Duodenal mucosa (tissue), 2 donors: ENCODE results near the gene PSMG4.
A peak's percentile ranks its signal among the peaks of the same experiment; 100 is the strongest.

Experiments
- H3K27ac ChIP-seq: one replicate; pipeline ENCODE4 v1.7.0; 2013; ENCODE audit warnings: low read depth, low read length
- H3K27me3 ChIP-seq, 2 donors: one replicate each; pipeline ENCODE4 v1.7.0; 2013; ENCODE audit warnings: low read length in 2 of 2, control low read depth in 1 of 2; ENCODE audit not compliant: insufficient read depth in 2 of 2, control insufficient read depth in 1 of 2
- H3K36me3 ChIP-seq, 2 donors: one replicate each; pipeline ENCODE4 v1.7.0; 2013; ENCODE audit warnings: low read length in 2 of 2, control low read depth in 1 of 2; ENCODE audit not compliant: insufficient read depth in 2 of 2, control insufficient read depth in 1 of 2
- H3K4me1 ChIP-seq, 2 donors: one replicate each; pipeline ENCODE4 v1.7.0; 2013; ENCODE audit warnings: low read length in 2 of 2, control low read depth in 1 of 2; ENCODE audit not compliant: insufficient read depth in 2 of 2, control insufficient read depth in 1 of 2
- H3K4me3 ChIP-seq, 2 donors: one replicate each; pipeline ENCODE4 v1.7.0; 2013; ENCODE audit warnings: low read length in 2 of 2, low read depth in 1 of 2
- H3K9ac ChIP-seq, 2 donors: one replicate each; pipeline ENCODE4 v1.7.0; 2013; ENCODE audit warnings: low read length in 2 of 2, low read depth in 1 of 2
- H3K9me3 ChIP-seq, 2 donors: one replicate each; pipeline ENCODE4 v1.7.0; 2013; ENCODE audit warnings: low read length in 2 of 2, control low read depth in 1 of 2; ENCODE audit not compliant: control insufficient read depth in 1 of 2

PSMG4 gene

DNA sequence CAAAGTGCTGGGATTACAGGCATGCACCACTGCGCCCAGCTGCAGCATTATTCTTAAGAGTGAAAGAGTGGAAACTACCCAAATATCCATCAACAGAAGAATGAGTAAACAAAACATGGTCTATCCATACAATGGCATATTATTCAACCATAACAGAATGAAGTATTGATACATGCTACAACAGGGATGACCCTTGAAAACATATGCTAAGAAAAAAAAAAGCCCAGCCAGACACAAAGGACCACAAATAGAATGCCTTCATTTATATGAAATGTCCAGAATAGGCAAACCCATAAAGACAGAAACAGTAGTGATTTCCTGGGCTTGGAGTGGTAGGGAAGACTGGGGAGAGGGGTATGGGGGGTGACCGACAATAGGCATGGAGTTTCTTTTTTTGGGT lies 38.4 kb upstream of the PSMG4 start:
- no peak overlapping the region for H3K27ac ChIP-seq
- no peaks in the 10 kb centered on the region for H3K36me3 ChIP-seq
- H3K9me3 ChIP-seq, result no peaks in the 10 kb centered on the region
- no peak overlapping the region for H3K4me3 ChIP-seq
- no peak overlapping the region for H3K9ac ChIP-seq
- H3K27me3 ChIP-seq, result peaks cover 15 to 17% of the 10 kb centered on the region in 2 donors
- no peaks in the 10 kb centered on the region for H3K4me1 ChIP-seq

DNA sequence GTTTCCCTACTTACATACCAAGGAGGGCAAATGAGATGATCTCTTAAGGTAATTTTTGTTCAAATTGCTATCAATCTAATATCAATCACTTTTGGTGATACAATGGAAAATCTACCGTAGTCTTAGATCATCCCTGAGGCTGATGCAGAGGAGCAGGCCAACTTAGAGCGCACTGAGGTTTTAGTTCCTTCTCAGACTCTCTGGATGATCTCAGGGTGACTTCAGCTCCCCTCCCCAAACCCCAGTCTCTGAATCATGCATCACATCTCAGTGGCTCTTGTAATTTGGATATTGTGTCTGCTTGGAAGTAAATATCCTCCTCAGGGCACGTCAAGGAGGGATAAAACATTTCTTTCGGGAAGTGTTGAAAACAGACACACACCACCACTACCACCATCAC lies 37.2 kb upstream of the PSMG4 start:
- H3K27ac ChIP-seq, result no peak overlapping the region
- H3K36me3 ChIP-seq, result no peaks in the 10 kb centered on the region
- no peaks in the 10 kb centered on the region for H3K9me3 ChIP-seq
- no peak overlapping the region for H3K4me3 ChIP-seq
- H3K27me3 ChIP-seq, result peaks cover 19 to 26% of the 10 kb centered on the region in 2 donors
- H3K4me1 ChIP-seq, result no peaks in the 10 kb centered on the region
- no peak overlapping the region for H3K9ac ChIP-seq

DNA sequence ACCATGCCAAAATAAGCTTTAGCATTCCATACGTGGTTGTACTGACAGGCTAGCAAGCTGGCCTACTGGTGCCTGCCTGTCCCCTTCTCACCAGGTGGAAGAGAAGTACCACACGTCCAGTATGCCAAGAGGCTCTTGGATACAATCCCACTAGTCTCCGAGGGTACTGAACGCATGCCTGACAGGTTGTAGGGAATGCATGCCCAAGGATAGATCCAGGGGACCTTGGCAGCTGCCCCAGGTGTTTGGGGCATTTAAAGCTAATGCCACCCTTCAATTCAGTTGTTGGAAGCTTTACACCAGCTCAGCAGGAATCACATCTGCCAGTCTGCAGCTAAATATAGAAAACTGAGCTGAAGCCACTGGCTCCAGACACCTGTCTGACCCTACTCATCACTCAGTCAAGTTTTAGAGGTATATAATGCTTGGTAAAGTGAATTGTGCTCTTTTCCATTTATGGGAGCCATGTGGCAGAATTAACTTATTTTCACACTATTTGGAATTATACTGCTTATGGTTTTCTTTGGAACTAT lies 36.2 kb upstream of the PSMG4 start:
- H3K9ac ChIP-seq, result no peak overlapping the region
- H3K9me3 ChIP-seq, result no peaks in the 10 kb centered on the region
- H3K36me3 ChIP-seq, result no peaks in the 10 kb centered on the region
- no peak overlapping the region for H3K4me3 ChIP-seq
- no peak overlapping the region for H3K27ac ChIP-seq
- H3K4me1 ChIP-seq, result peaks cover 4 to 9% of the 10 kb centered on the region in 2 donors
- H3K27me3 ChIP-seq, result peaks cover 29 to 36% of the 10 kb centered on the region in 2 donors

DNA sequence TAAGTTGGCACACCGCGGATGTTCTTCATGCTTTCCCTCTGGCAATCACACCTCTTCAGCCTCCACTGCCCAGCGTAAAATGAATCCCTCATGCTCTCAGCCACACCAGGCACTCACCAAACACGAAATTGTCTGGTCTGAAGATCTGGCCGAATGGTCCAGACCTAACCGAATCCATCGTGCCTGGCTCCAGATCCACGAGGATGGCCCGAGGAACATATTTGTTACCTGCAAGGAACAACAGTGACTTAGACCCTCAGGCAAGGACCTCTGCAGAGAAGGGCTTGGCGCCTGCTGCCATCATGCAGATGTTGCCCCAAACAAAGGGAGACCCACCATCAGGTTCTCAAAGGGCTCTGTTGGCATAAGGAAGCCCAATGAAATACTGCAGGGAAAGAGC lies 32.7 kb upstream of the PSMG4 start:
- H3K9me3 ChIP-seq, result no peaks in the 10 kb centered on the region
- no peak overlapping the region for H3K27ac ChIP-seq

DNA sequence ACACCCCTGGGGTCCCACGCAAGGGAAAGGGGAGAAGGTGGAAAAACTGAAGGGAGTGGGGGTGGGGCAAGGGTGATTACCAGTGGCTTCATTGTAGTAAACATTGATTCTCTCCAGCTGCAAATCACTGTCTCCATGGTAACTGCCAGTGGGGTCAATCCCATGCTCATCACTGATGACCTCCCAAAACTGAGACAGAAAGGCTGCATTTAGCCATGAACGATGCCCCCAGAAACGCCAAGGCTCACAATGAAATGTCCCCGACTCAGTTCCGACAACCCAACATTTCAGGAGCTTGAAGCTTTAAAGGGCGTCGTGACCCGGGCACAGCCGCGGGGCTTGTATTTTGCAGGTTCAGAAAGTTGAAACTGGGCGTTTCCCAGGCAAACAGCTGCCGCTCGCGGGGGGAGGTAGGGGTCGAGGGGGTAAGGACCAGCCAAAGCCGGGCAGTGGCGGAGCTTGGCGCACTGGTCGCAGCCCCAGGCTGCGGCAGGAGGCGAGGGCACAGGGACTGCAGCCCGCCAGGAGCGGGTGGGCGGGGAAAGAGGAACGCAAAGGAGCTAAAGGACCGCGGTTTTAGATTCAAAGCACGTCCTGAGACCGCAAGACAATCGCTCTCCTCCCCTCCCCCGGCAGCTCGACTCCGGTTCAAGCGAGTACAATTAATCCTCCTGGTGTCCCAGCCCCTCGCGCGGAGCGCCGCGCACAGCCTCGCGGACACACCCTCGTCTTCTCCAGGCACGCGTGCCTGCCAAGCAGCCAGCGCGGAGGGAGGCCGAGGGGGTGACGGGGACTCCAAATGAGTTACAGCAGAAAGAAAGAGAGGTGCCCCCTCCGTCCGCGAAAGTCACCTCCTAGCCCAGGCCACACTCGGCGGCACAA lies 32.0 kb upstream of the PSMG4 start:
- Histone ChIP-seq H3K9me3 (no peaks in the 10 kb centered on the region), H3K27me3 (peaks cover 57 to 58% of the 10 kb centered on the region in 2 donors), H3K9ac (peak overlapping the region in 1 of 2 donors; percentile 18), H3K4me3 (peak overlapping the region; percentile 55 to 60), H3K4me1 (peaks cover 24 to 42% of the 10 kb centered on the region in 2 donors), H3K27ac (no peak overlapping the region), H3K36me3 (no peaks in the 10 kb centered on the region)

More for the DNA sequence above, 32.7 kb upstream of the PSMG4 start:
- no peak overlapping the region for H3K4me3 ChIP-seq
- peaks cover 17 to 35% of the 10 kb centered on the region in 2 donors for H3K4me1 ChIP-seq
- peaks cover 51% of the 10 kb centered on the region in 2 donors for H3K27me3 ChIP-seq
- H3K36me3 ChIP-seq, result no peaks in the 10 kb centered on the region
- H3K9ac ChIP-seq, result no peak overlapping the region

DNA sequence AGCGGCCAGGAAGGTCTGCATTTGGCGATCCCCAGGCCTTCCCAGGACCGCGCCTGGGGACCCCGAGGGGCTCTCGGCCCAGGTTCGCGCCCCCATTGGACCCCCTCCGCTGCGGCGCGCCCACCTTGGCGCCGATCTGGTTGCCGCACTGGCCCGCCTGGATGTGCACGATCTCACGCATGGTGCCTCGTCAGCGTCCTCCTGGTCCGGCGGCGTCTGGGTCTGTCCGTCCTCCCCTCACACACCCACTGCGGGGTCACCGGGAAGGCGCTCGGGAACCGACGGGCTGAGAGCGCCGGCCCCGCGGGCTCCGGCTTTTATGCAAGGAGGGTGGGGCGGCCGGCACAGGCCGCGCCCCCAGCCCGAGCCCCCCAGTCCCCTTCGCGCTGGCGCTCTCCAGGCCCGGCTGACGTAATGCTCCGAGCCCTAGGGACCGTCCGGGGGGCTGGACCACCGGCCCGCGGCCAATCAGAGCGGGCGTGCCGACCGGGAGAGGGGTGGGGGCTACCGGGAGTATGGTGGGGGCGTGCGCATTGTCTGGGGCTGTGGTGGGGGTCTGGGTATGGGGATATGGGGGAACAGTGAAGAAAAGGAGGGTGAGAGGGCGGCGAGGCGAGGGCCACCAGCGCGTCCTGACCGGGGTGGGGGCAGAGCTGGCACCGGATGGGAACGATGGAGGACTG lies 31.2 kb upstream of the PSMG4 start, which contains the start of gene TUBB2B:
TSS of gene TUBB2B (minus strand) at position 291 of the 683 bp plus-strand sequence. CDS start at position 181, 110 bp downstream.
- peaks cover 65 to 66% of the 10 kb centered on the region in 2 donors for H3K27me3 ChIP-seq
- H3K4me1 ChIP-seq, result peaks cover 29 to 49% of the 10 kb centered on the region in 2 donors
- peak within 1 kb of the TSS in 1 of 2 donors; percentile 18 for H3K9ac ChIP-seq
- H3K4me3 ChIP-seq, result peak within 1 kb of the TSS; percentile 55 to 60
- H3K9me3 ChIP-seq, result no peaks in the 10 kb centered on the region
- no peaks in the 10 kb centered on the region for H3K36me3 ChIP-seq
- no peak within 1 kb of the TSS for H3K27ac ChIP-seq

DNA sequence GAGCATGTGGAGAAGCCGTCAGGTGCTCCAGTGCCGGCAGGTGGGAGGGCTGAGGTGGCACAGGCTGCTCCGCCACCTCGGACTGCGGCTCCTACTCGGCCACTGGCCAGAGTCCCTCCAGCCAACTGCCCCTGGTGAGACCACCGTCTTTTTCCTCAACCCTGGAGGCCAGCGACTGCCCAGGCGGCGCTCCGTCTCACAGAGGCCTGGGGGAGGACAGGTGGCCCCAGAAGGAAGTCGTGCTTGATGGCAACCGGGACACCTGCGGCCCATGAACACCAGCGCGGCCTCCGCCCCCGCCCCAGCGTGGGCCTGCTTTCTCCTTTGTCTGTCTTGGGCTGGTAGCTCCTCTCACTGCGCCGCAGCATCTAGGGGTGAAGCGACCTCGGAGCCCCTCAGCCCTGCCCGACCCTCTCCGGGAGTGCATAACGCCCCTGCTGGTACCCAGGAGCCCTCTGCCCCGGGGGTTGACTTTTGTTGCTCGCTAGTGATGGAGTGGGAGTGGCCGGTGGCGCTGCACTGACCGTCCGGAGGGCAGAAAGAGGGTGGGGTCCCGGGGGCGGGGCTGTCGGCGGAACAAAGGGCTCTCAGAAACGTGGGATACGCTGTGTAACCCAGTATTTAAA lies 30.6 kb upstream of the PSMG4 start:
- Histone ChIP-seq H3K9ac (no peak overlapping the region), H3K4me1 (peaks cover 29 to 49% of the 10 kb centered on the region in 2 donors), H3K27ac (no peak overlapping the region), H3K4me3 (peak overlapping the region; percentile 43 to 60), H3K36me3 (no peaks in the 10 kb centered on the region), H3K27me3 (peaks cover 69 to 72% of the 10 kb centered on the region in 2 donors), H3K9me3 (no peaks in the 10 kb centered on the region)

DNA sequence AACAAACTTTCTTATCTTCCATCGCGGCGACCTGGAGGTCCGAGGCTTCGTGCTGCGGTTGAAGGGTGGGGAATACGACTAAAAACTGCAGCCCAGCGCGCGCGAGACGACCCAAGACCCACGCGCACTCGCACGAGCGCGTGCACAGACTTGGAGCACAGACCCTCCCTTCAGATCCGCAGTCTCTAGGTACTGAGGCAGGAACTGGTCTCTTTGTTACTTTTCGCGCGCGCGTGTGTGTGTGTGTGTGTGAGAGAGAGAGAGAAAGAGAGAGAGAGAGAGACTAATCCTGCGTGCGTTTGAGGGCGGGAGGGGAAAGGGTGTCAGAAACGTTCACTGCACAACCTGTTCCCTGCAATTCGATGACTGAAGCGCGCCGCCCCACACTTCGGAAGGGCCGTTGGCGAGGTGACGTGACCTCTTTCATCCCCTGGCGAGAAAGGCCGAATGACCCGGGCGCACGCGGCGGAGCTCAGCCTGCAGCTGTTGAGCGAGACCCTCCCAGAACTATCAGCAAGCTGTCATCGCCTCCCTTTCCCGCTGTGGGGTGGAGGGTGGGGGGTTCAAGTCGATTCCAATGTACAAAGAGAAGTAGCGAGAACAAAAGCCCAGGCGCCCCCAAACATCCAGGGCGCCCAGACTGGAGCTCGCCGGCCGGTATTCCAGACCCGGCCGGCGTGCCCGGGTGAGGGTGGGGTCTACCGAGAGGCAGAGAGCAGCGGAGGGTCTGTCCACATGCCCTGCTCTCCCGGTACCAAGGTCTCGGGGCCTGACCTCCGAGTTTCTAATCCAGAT lies 29.8 kb upstream of the PSMG4 start:
- H3K27me3 ChIP-seq, result peaks cover 75 to 80% of the 10 kb centered on the region in 2 donors
- H3K27ac ChIP-seq, result no peak overlapping the region
- no peaks in the 10 kb centered on the region for H3K36me3 ChIP-seq
- no peak overlapping the region for H3K9ac ChIP-seq
- H3K4me3 ChIP-seq, result peak overlapping the region; percentile 20 to 64
- no peaks in the 10 kb centered on the region for H3K9me3 ChIP-seq
- peaks cover 29 to 49% of the 10 kb centered on the region in 2 donors for H3K4me1 ChIP-seq

DNA sequence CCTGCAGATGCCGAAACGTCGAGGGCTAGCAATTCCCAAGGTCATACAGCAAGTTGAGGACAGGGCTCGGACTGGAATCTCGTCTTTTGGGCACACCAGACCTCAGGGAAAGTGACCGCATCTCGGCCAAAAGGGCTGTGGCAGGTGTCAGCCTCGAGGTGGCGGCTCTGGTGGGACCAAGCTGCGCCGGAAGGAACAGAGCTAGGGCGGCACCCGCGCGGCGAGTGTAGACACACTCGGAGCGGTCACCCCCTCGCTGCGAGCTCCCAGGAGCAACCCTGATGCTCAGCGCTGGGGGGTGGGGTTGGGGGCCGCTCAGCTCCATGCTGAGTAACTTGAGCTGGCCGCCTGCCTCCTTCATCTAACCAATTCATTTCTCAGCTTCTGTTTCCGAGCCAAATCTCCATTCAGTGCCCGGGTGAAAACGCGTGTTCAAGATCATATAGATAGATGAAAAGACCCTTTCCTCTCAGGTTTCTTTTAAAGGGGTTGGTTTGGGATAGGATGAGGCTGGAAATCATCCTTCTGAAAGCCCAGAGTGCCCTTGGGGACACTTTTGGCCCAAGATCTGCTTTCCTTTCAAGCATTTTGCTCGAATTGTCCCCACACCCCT lies 29.1 kb upstream of the PSMG4 start:
- H3K4me1 ChIP-seq, result peaks cover 29 to 49% of the 10 kb centered on the region in 2 donors

More for the DNA sequence above, 29.1 kb upstream of the PSMG4 start:
- no peak overlapping the region for H3K27ac ChIP-seq
- no peaks in the 10 kb centered on the region for H3K36me3 ChIP-seq
- H3K4me3 ChIP-seq, result peak overlapping the region in 1 of 2 donors; percentile 24
- H3K9me3 ChIP-seq, result no peaks in the 10 kb centered on the region
- H3K27me3 ChIP-seq, result peaks cover 81 to 86% of the 10 kb centered on the region in 2 donors
- no peak overlapping the region for H3K9ac ChIP-seq
